DOHH2 (cell line): ENCODE data around the gene CTCF.

ENCODE experiments used
- EZH2phosphoT487 ChIP-seq: fragments of 200-600 bp; sonication (generic); IDR thresholded peaks from 2 replicates; pipeline ENCODE4 v1.6.1; 2017; ENCODE audit warnings: borderline replicate concordance, mild to moderate bottlenecking, antibody characterized with exemption, low read length, moderate library complexity, mixed read lengths
- TF ChIP-seq, protein P1 (sequence below): fragments of 200-600 bp; sonication (generic); IDR thresholded peaks from one replicate; pipeline ENCODE4 v1.5.1; 2014; ENCODE audit warnings: antibody characterized with exemption, mild to moderate bottlenecking, low read depth, low read length; ENCODE audit not compliant: poor library complexity, severe bottlenecking

DNA sequence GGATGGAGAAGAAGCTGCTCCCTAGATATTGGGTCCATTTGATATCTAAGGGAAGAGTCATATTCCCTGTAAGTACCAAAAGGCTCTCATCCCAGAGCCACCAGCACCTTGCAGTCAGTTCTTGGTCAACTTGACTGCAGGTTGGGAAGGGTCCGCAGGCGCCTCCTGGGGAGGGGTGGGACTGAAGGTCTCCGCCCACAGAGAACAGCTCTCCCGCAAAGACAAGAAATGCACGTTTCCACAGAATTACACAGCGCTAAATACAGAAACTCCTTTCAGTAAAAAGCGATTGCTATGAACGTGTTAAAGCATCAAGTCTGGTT, 864 bp upstream of the CTCF start:
- TF ChIP-seq, protein P1, sequence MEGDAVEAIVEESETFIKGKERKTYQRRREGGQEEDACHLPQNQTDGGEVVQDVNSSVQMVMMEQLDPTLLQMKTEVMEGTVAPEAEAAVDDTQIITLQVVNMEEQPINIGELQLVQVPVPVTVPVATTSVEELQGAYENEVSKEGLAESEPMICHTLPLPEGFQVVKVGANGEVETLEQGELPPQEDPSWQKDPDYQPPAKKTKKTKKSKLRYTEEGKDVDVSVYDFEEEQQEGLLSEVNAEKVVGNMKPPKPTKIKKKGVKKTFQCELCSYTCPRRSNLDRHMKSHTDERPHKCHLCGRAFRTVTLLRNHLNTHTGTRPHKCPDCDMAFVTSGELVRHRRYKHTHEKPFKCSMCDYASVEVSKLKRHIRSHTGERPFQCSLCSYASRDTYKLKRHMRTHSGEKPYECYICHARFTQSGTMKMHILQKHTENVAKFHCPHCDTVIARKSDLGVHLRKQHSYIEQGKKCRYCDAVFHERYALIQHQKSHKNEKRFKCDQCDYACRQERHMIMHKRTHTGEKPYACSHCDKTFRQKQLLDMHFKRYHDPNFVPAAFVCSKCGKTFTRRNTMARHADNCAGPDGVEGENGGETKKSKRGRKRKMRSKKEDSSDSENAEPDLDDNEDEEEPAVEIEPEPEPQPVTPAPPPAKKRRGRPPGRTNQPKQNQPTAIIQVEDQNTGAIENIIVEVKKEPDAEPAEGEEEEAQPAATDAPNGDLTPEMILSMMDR = no peak
- TF ChIP-seq EZH2phosphoT487 = no peak
